BE2C (cell line): ENCODE results near the gene XPNPEP2. TPM values are rescaled to one million over a fixed set of nuclear protein-coding genes. Genes with fewer than 3 reads are reported as not detected.

Experiments used
- DNase-seq: peaks from one replicate; pipeline ENCODE4 v3.0.0-alpha.2; 2020
- H3K27me3 ChIP-seq: fragments of 250-450 bp; sonication (Bioruptor Pico); 2 replicates; pipeline ENCODE4 v1.5.1; 2020; ENCODE audit warnings: mild to moderate bottlenecking
- H3K36me3 ChIP-seq: fragments of 250-450 bp; sonication (Bioruptor Pico); 2 replicates; pipeline ENCODE4 v1.5.1; 2020; ENCODE audit warnings: mild to moderate bottlenecking
- H3K4me1 ChIP-seq: fragments of 250-450 bp; sonication (Bioruptor Pico); 2 replicates; pipeline ENCODE4 v1.5.1; 2020
- H3K4me3 ChIP-seq: 2 replicates; pipeline ENCODE4 v1.5.1; 2011; ENCODE audit warnings: low read depth, low read length
- H3K9me3 ChIP-seq: fragments of 250-450 bp; sonication (Bioruptor Pico); 2 replicates; pipeline ENCODE4 v1.5.1; 2020
- CTCF ChIP-seq: IDR thresholded peaks from 2 replicates; pipeline ENCODE4 v1.5.1; 2012; ENCODE audit warnings: mild to moderate bottlenecking, low read depth, low read length
- polyA plus RNA-seq: library from polyadenylated mRNA; unstranded; fragments of >200 nt; gene quantifications from one replicate; pipeline ENCODE4 v1.2.1, GENCODE V29; 2012; ENCODE audit warnings: low read depth, missing spikeins; ENCODE audit not compliant: insufficient read length, insufficient read depth

XPNPEP2 gene, protein sequence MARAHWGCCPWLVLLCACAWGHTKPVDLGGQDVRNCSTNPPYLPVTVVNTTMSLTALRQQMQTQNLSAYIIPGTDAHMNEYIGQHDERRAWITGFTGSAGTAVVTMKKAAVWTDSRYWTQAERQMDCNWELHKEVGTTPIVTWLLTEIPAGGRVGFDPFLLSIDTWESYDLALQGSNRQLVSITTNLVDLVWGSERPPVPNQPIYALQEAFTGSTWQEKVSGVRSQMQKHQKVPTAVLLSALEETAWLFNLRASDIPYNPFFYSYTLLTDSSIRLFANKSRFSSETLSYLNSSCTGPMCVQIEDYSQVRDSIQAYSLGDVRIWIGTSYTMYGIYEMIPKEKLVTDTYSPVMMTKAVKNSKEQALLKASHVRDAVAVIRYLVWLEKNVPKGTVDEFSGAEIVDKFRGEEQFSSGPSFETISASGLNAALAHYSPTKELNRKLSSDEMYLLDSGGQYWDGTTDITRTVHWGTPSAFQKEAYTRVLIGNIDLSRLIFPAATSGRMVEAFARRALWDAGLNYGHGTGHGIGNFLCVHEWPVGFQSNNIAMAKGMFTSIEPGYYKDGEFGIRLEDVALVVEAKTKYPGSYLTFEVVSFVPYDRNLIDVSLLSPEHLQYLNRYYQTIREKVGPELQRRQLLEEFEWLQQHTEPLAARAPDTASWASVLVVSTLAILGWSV
- polyA plus RNA-seq = 1.4 TPM

GRCh38 chrX:129738466-129739308 lies at the start of gene XPNPEP2:
XPNPEP2 (plus strand) TSS chrX:129738979; CDS start chrX:129739214, 235 bp downstream.
- H3K9me3 ChIP-seq = no peaks in the 10 kb centered on the region
- DNase-seq = peak; percentile 55
- no peak for TF ChIP-seq CTCF
- no peaks in the 10 kb centered on the region for H3K27me3 ChIP-seq
- no peaks in the 10 kb centered on the region; the same call in 1 of the 2 replicates for H3K4me1 ChIP-seq
- no peaks in the 10 kb centered on the region for H3K36me3 ChIP-seq
- peak within 1 kb of the TSS; percentile 11; the same call in 1 of the 2 replicates for H3K4me3 ChIP-seq

DNA sequence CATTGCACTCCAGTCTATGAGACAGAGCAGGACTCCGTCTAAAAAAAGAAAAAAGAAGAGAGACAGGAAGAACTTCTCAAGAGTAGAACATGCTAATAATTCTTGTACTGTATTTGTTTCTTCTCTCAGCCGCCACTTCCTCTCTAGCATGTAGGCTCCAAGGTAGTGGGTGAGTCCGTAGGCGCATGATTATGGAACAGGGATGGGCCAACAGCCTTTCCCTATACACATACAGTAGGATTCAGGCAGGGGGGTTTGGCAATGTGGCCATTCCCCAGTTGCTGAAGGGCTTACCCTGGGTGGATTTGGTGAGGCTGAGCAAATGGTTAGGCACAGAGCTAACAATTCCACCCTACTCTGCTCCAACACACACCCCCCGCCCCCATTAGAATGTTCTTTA lies 49.0 kb upstream of the XPNPEP2 start:
- H3K27me3 ChIP-seq = no peaks in the 10 kb centered on the region
- no peak for DNase-seq
- H3K36me3 ChIP-seq = no peaks in the 10 kb centered on the region
- H3K9me3 ChIP-seq = no peaks in the 10 kb centered on the region
- no peak for TF ChIP-seq CTCF
- H3K4me3 ChIP-seq = no peak overlapping the region
- no peaks in the 10 kb centered on the region for H3K4me1 ChIP-seq

DNA sequence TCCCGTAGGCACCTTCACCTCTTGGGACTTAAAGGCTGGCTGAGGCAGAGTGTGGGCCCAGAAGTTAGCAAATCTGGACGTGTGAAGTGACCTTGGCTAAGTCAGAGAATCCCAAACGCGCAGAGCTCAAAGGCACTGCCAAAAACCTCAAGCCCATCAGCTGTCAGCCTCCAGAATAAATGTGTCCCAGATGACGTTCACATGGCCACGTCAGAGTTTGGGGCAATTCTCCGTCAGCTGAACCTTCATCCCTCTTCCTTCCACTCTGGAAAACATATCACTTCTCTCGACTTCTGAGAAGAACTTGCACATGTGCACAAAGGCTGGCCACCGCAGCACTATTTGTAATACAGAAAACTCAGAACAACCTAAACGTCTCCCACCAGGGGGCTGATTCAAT lies 48.3 kb upstream of the XPNPEP2 start:
- H3K9me3 ChIP-seq = no peaks in the 10 kb centered on the region
- H3K4me1 ChIP-seq = no peaks in the 10 kb centered on the region
- no peak overlapping the region for H3K4me3 ChIP-seq
- no peaks in the 10 kb centered on the region for H3K36me3 ChIP-seq
- H3K27me3 ChIP-seq = no peaks in the 10 kb centered on the region
- no peak for TF ChIP-seq CTCF
- no peak for DNase-seq

DNA sequence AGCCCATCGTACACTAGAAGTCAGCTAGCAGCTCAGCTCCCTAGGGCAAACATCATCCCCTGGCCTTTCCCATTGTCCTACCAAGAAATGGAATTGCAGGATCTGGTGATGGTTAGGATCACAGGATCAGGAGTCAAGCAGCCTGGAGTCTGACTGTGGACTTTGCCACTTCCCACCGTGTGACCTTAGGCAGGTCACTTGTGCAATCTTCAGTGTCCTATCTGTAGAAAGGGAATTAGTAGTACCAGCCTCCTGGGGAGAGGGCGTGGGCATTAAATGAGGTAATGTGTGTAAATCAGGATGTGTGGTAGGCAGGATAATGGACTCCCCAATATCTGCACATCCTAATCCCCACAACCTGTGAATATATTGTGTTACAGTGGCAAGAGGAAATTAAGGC lies 45.4 kb upstream of the XPNPEP2 start:
- H3K4me1 ChIP-seq = no peaks in the 10 kb centered on the region
- no peaks in the 10 kb centered on the region for H3K36me3 ChIP-seq
- H3K27me3 ChIP-seq = no peaks in the 10 kb centered on the region
- no peaks in the 10 kb centered on the region for H3K9me3 ChIP-seq
- no peak for TF ChIP-seq CTCF
- no peak for DNase-seq
- H3K4me3 ChIP-seq = no peak overlapping the region

- Histone ChIP-seq H3K4me3 (no peak overlapping the region), H3K27me3 (no peaks in the 10 kb centered on the region), H3K9me3 (no peaks in the 10 kb centered on the region), H3K36me3 (no peaks in the 10 kb centered on the region), H3K4me1 (no peaks in the 10 kb centered on the region)
- TF ChIP-seq CTCF = no peak
- no peak for DNase-seq
Measured at GRCh38 chrX:129694805-129695204, 44.0 kb upstream of the XPNPEP2 start.
